ENCODE measurements around the gene MGAT2.

Gene MGAT2

GRCh38 chr14:49585803-49586672, 34.6 kb upstream of the MGAT2 start, which contains the start of gene RPS29:
TSS of gene RPS29 (minus strand) at chr14:49586380. CDS start at chr14:49586346, 34 bp downstream.
- H3K27me3 ChIP-seq (replicated peaks; ENCODE audit: control insufficient read depth, insufficient read depth, low read length), result no peaks in the 10 kb centered on the region
- H3K4me3 ChIP-seq (replicated peaks; ENCODE audit: low read depth, low read length), result peak within 1 kb of the TSS; percentile 98
- peak; percentile 98 for DNase-seq (ENCODE audit: extremely low read depth, insufficient read length)
- TF ChIP-seq, protein P1, sequence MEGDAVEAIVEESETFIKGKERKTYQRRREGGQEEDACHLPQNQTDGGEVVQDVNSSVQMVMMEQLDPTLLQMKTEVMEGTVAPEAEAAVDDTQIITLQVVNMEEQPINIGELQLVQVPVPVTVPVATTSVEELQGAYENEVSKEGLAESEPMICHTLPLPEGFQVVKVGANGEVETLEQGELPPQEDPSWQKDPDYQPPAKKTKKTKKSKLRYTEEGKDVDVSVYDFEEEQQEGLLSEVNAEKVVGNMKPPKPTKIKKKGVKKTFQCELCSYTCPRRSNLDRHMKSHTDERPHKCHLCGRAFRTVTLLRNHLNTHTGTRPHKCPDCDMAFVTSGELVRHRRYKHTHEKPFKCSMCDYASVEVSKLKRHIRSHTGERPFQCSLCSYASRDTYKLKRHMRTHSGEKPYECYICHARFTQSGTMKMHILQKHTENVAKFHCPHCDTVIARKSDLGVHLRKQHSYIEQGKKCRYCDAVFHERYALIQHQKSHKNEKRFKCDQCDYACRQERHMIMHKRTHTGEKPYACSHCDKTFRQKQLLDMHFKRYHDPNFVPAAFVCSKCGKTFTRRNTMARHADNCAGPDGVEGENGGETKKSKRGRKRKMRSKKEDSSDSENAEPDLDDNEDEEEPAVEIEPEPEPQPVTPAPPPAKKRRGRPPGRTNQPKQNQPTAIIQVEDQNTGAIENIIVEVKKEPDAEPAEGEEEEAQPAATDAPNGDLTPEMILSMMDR (IDR thresholded peaks at IDR 0.05; ENCODE audit: insufficient read depth, low read length, poor library complexity, severe bottlenecking), result no peak
- H3K36me3 ChIP-seq (ENCODE audit: control insufficient read depth, insufficient read depth, low read length), result peaks cover 9% of the 10 kb centered on the region

DNA sequence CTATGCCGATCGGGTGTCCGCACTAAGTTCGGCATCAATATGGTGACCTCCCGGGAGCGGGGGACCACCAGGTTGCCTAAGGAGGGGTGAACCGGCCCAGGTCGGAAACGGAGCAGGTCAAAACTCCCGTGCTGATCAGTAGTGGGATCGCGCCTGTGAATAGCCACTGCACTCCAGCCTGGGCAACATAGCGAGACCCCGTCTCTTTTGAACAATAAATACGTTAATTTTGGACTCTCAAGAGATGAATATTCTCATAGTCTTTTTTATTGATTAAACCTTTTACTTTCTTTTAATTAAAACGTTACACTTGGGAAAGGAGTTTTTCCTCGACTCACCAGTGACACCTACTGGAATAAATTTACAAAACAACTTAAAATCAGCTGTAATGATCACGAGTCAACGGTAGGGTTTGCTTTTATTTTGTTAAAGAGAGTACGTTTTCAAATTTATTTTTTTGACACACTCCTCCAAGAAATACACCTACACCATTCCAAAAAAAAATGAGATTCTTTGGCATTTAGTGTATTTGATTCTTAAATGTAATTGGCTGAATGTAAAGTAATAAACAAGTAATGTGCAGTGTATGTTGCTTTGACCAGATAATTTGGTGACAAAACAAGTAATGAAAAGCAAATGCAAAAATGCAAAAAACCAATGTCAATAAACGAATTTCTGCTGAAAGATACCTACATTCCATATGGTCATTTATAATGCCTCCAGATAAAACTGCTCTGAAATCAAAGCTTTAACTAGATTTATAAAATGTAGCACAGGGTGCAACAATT, 33.7 kb upstream of the MGAT2 start:
- Histone ChIP-seq H3K27me3 (replicated peaks; ENCODE audit: control insufficient read depth, insufficient read depth, low read length) (no peaks in the 10 kb centered on the region), H3K36me3 (ENCODE audit: control insufficient read depth, insufficient read depth, low read length) (peaks cover 9% of the 10 kb centered on the region), H3K4me3 (replicated peaks; ENCODE audit: low read depth, low read length) (peak overlapping the region; percentile 46)
- DNase-seq (ENCODE audit: extremely low read depth, insufficient read length), result peak; percentile 81
- TF ChIP-seq, protein P1 (IDR thresholded peaks at IDR 0.05; ENCODE audit: insufficient read depth, low read length, poor library complexity, severe bottlenecking), result peak; percentile 72

DNA sequence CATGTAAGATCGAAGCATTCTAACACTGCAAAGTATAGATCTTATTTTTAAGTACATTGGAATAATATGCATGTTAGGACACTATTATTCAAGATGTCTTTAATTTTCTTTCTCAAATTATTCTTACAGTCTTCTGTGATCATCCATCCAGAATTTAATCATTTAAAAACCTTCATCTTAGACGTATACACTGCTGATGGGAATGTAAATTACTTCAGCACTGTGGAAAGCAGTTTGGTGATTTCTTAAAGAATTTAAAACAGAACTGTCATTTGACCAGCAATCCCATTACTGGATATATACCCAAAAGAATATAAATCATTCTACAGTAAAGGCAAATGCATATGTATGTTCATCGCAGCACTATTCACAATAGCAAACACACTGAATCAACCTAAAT, 31.2 kb upstream of the MGAT2 start:
- no peaks in the 10 kb centered on the region for H3K27me3 ChIP-seq (replicated peaks; ENCODE audit: control insufficient read depth, insufficient read depth, low read length)
- DNase-seq (ENCODE audit: extremely low read depth, insufficient read length), result no peak
- H3K4me3 ChIP-seq (replicated peaks; ENCODE audit: low read depth, low read length), result no peak overlapping the region
- H3K36me3 ChIP-seq (ENCODE audit: control insufficient read depth, insufficient read depth, low read length), result peaks cover under 1% of the 10 kb centered on the region
- TF ChIP-seq, protein P1 (IDR thresholded peaks at IDR 0.05; ENCODE audit: insufficient read depth, low read length, poor library complexity, severe bottlenecking), result no peak

DNA sequence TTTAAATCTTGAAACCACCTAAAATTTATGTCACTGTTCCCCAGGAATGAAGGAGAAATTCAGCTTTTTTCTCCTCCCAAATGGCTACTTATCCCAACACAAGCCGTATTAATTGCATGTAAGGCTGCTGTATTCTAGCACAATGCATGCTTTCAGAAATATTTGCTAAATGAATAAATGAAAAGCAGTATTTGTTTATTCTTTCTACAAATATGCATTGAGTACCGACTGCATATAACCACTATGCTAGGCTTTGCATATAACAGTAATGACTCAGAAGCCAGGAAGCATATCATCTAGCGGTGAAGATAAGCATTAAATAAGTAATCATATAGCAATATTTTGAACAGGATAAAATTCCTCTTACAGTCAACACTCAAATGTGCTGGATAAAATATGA, 27.6 kb upstream of the MGAT2 start:
- peak overlapping the region; percentile 22; the same call in 1 of the 2 replicates for H3K4me3 ChIP-seq (replicated peaks; ENCODE audit: low read depth, low read length)
- no peak for DNase-seq (ENCODE audit: extremely low read depth, insufficient read length)
- TF ChIP-seq, protein P1 (IDR thresholded peaks at IDR 0.05; ENCODE audit: insufficient read depth, low read length, poor library complexity, severe bottlenecking), result no peak
- no peaks in the 10 kb centered on the region for H3K36me3 ChIP-seq (ENCODE audit: control insufficient read depth, insufficient read depth, low read length)
- no peaks in the 10 kb centered on the region for H3K27me3 ChIP-seq (replicated peaks; ENCODE audit: control insufficient read depth, insufficient read depth, low read length)

DNA sequence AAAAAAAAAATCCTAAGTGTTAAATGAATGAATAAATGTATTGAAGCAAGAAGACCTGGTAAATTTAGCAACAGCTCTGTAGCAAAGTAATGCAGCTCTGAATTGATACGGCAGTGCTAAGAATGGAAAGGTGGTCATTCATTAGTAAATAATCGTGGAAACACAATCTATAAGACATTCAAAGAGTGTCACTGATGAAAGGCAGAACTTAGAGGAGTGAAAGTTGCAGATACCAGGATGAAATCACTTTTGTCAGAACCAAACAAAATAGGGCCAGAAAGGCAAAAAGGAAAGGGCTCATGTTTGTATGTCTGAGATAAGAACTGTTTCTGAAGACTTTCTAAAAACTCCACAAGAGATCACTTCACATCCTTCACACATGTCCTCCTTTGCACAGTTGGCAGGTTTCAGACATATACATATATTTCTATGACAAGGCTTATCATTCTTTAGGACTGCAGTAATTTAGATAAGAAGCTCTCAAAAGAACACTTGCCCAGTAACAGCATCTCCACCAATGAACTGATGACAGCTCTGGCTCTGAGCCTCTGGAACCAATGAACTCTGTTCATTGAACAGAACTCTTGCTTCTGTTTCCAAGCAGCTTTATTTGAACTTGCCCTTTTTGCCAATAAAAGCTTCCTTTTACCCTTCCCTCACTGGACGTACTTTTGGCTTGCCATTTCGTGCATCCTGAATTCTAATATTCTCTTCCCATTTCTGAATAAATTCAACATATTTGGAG, 26.1 kb upstream of the MGAT2 start:
- TF ChIP-seq, protein P1 (IDR thresholded peaks at IDR 0.05; ENCODE audit: insufficient read depth, low read length, poor library complexity, severe bottlenecking), result no peak
- Histone ChIP-seq H3K27me3 (replicated peaks; ENCODE audit: control insufficient read depth, insufficient read depth, low read length) (no peaks in the 10 kb centered on the region), H3K4me3 (replicated peaks; ENCODE audit: low read depth, low read length) (no peak overlapping the region; the same call in 1 of the 2 replicates), H3K36me3 (ENCODE audit: control insufficient read depth, insufficient read depth, low read length) (no peaks in the 10 kb centered on the region)
- no peak for DNase-seq (ENCODE audit: extremely low read depth, insufficient read length)

Data from GM06990 (cell line).